Head of caudate nucleus (tissue), 42 donors: ENCODE results near the gene HOXC6.

Experiments
- DNase-seq, 42 donors: peaks; one replicate each; pipeline versions ENCODE4 v3.0.0 to v3.0.0-alpha.2; 2020 to 2021; ENCODE audit warnings: mixed read lengths in 7 of 42
- intact Hi-C: fragments of 100-400 bp; cut with DNase I; formaldehyde crosslinking; loops from one replicate; pipeline ENCODE4 v1.15.0; 2022

The HOXC6 gene

GRCh38 chr12:53988541-53989226 lies 39.6 kb upstream of the HOXC6 start:
- intact Hi-C loops, result no loop called here
- DNase-seq, result no peak

- DNase-seq, result peak in 30 of 42 donors; percentile 15 to 70 (median 38)
- intact Hi-C loops, result no loop called here
Measured at GRCh38 chr12:53989227-53990113, 38.8 kb upstream of the HOXC6 start.

GRCh38 chr12:53990311-53991076 lies 37.7 kb upstream of the HOXC6 start:
- no peak for DNase-seq

GRCh38 chr12:53991077-53991460 lies 37.2 kb upstream of the HOXC6 start:
- intact Hi-C loops, result no loop called here
- DNase-seq, result no peak

More at GRCh38 chr12:53990311-53991076, 37.7 kb upstream of the HOXC6 start:
- intact Hi-C loops, result no loop called here

GRCh38 chr12:53992377-53992889 lies 35.8 kb upstream of the HOXC6 start:
- intact Hi-C loops, result no loop called here

GRCh38 chr12:53993162-53994008 lies 34.9 kb upstream of the HOXC6 start:
- intact Hi-C loops, result no loop called here
- DNase-seq, result no peak

More at GRCh38 chr12:53992377-53992889, 35.8 kb upstream of the HOXC6 start:
- no peak for DNase-seq

GRCh38 chr12:53994009-53994263 lies 34.3 kb upstream of the HOXC6 start:
- intact Hi-C loops, result no loop called here
- DNase-seq, result no peak

GRCh38 chr12:53994264-53995001 lies 33.8 kb upstream of the HOXC6 start:
- intact Hi-C loops, result no loop called here
- DNase-seq, result no peak

GRCh38 chr12:53995002-53995377 lies 33.2 kb upstream of the HOXC6 start:
- intact Hi-C loops, result no loop called here
- DNase-seq, result no peak

- intact Hi-C loops, result no loop called here
- DNase-seq, result no peak
Measured at GRCh38 chr12:53995378-53996239, 32.6 kb upstream of the HOXC6 start.

- no peak for DNase-seq
- intact Hi-C loops, result no loop called here
Measured at GRCh38 chr12:53996240-53997203, 31.7 kb upstream of the HOXC6 start.

GRCh38 chr12:53997204-53998109 lies 30.8 kb upstream of the HOXC6 start:
- intact Hi-C loops, result no loop called here
- DNase-seq, result no peak

GRCh38 chr12:53998110-53998899 lies 29.9 kb upstream of the HOXC6 start:
- no peak for DNase-seq
- intact Hi-C loops, result no loop called here

GRCh38 chr12:53998900-53999236 lies 29.4 kb upstream of the HOXC6 start:
- DNase-seq, result no peak
- intact Hi-C loops, result no loop called here
